B cell (primary cell): Measurements from ENCODE around the gene PTPRN2. TPM values are rescaled to one million over a fixed set of nuclear protein-coding genes. Genes with fewer than 3 reads are reported as not detected.

Experiments
- ATAC-seq: fragments of 200-7000 bp; cut with Tn5 transposase; one replicate; pipeline ENCODE4 v1.10.0; 2021; ENCODE audit warnings: low read depth, mild to moderate bottlenecking, moderate number of reproducible peaks, moderate library complexity
- CTCF ChIA-PET: fragments of 350-600 bp; sonication (Branson Sonifier 250); formaldehyde crosslinking; loops from one replicate; lab custom pipeline; 2021; ENCODE audit warnings: antibody characterized with exemption, inconsistent platforms; lab: Charles Lee
- POLR2A ChIA-PET: fragments of 350-600 bp; sonication (Branson Sonifier 250); formaldehyde crosslinking; loops from one replicate; lab custom pipeline; 2021; ENCODE audit warnings: antibody characterized with exemption; lab: Charles Lee
- DNase-seq: peaks from one replicate; pipeline ENCODE4 v3.0.0; 2013
- H2AFZ ChIP-seq: 2 replicates; pipeline ENCODE4 v1.6.1; 2012; ENCODE audit warnings: mild to moderate bottlenecking, low read depth, low read length; ENCODE audit not compliant: insufficient read depth, poor library complexity, severe bottlenecking
- H3K27ac ChIP-seq, 2 donors: 1 replicate in 1 of 2; 2 replicates in 1 of 2; pipeline ENCODE4 v1.5.1; 2012 to 2013; ENCODE audit warnings: low read length in 2 of 2, mild to moderate bottlenecking in 2 of 2, moderate library complexity in 1 of 2
- H3K27me3 ChIP-seq, 4 experiments: fragments of 200-600 bp in 1 of 4; sonication (generic) in 1 of 4; replicated peaks in 1 of 4; 1 replicate in 2 of 4; 2 replicates in 2 of 4; pipeline versions ENCODE4 v1.6.1 to v1.7.0; 2013 to 2016; ENCODE audit warnings: low read length in 3 of 4, mild to moderate bottlenecking in 2 of 4, mixed read lengths in 1 of 4, moderate library complexity in 1 of 4; ENCODE audit not compliant: insufficient read depth in 4 of 4, control insufficient read depth in 3 of 4; ENCODE audit errors: control extremely low read depth in 1 of 4
- H3K36me3 ChIP-seq, 2 experiments: replicated peaks in 1 of 2; 1 replicate in 1 of 2; 2 replicates in 1 of 2; pipeline versions ENCODE4 v1.6.1 to v1.7.1; 2013; ENCODE audit warnings: low read length in 1 of 2; ENCODE audit not compliant: insufficient read depth in 2 of 2, control insufficient read depth in 1 of 2; ENCODE audit errors: control extremely low read depth in 1 of 2, extremely low read depth in 1 of 2
- H3K4me1 ChIP-seq, 2 donors: fragments of 200-600 bp in 1 of 2; sonication (generic) in 1 of 2; 1 replicate in 1 of 2; 2 replicates in 1 of 2; pipeline versions ENCODE4 v1.5.1 to v1.6.1; 2013 to 2017; ENCODE audit warnings: low read length in 2 of 2; ENCODE audit not compliant: control insufficient read depth in 2 of 2, insufficient read depth in 2 of 2
- H3K4me2 ChIP-seq: replicated peaks from 2 replicates; pipeline ENCODE3; 2012; ENCODE audit warnings: mild to moderate bottlenecking, low read depth, low read length; ENCODE audit not compliant: poor library complexity, severe bottlenecking
- H3K4me3 ChIP-seq, 5 experiments: fragments of 200-600 bp in 1 of 5; sonication (generic) in 1 of 5; 1 replicate in 3 of 5; 2 replicates in 2 of 5; pipeline versions ENCODE4 v1.5.1 to v1.7.0; 2011 to 2016; ENCODE audit warnings: low read length in 4 of 5, mild to moderate bottlenecking in 4 of 5, low read depth in 2 of 5, control low read depth in 1 of 5, moderate library complexity in 1 of 5; ENCODE audit not compliant: insufficient read depth in 1 of 5; ENCODE audit errors: control extremely low read depth in 1 of 5, extremely low read depth in 1 of 5
- H3K79me2 ChIP-seq: fragments of 200-600 bp; sonication (generic); one replicate; pipeline ENCODE4 v1.6.0; 2016; ENCODE audit warnings: low read length; ENCODE audit not compliant: control insufficient read depth, insufficient read depth
- H3K9ac ChIP-seq: fragments of 200-600 bp; sonication (generic); 2 replicates; pipeline ENCODE4 v1.6.1; 2017; ENCODE audit warnings: mild to moderate bottlenecking, low read length, moderate library complexity
- H3K9me3 ChIP-seq, 3 donors: one replicate each; pipeline versions ENCODE4 v1.6.1 to v1.7.1; 2013; ENCODE audit warnings: low read length in 2 of 3; ENCODE audit not compliant: control insufficient read depth in 2 of 3, insufficient read depth in 1 of 3; ENCODE audit errors: control extremely low read depth in 1 of 3
- H4K20me1 ChIP-seq: 2 replicates; pipeline ENCODE4 v1.6.0; 2012; ENCODE audit warnings: mild to moderate bottlenecking, low read length; ENCODE audit not compliant: insufficient read depth, control insufficient read depth, poor library complexity, severe bottlenecking
- H3K27ac Mint-ChIP-seq: one replicate; pipeline ENCODE4 v1.8.0; 2021; ENCODE audit warnings: mixed read lengths
- H3K27me3 Mint-ChIP-seq: one replicate; pipeline ENCODE4 v1.8.0; 2021; ENCODE audit warnings: mixed read lengths
- H3K4me1 Mint-ChIP-seq: one replicate; pipeline ENCODE4 v1.8.0; 2021; ENCODE audit warnings: mixed read lengths
- H3K4me3 Mint-ChIP-seq: one replicate; pipeline ENCODE4 v1.8.0; 2021; ENCODE audit warnings: mixed read lengths
- H3K9me3 Mint-ChIP-seq: one replicate; pipeline ENCODE4 v1.8.0; 2022; ENCODE audit warnings: mixed read lengths; ENCODE audit not compliant: insufficient read depth
- CTCF ChIP-seq: fragments of 200-600 bp; IDR thresholded peaks from one replicate; pipeline ENCODE4 v1.8.0; 2022; ENCODE audit warnings: antibody characterized with exemption, mild to moderate bottlenecking
- EZH2 ChIP-seq: IDR thresholded peaks from 2 replicates; pipeline ENCODE4 v1.6.1; 2012; ENCODE audit warnings: borderline replicate concordance, low read depth, mild to moderate bottlenecking, moderate library complexity, low read length; ENCODE audit not compliant: insufficient read depth, poor library complexity, severe bottlenecking
- WGBS: methylation state at CpG from one replicate; pipeline ENCODE4 v1.1.5; 2013; ENCODE audit warnings: missing lambda C conversion rate; ENCODE audit not compliant: insufficient coverage; 5-methylcytosine and 5-hydroxymethylcytosine counted together
- intact Hi-C: fragments of 100-400 bp; cut with micrococcal nuclease; formaldehyde crosslinking; loops from one replicate; pipeline ENCODE4 v1.10.0; 2022
- polyA plus RNA-seq: library from polyadenylated mRNA; depleted of rRNA; stranded (reverse); fragments of >200 nt; gene quantifications from 2 replicates; pipeline ENCODE4 v1.2.3, GENCODE V29; 2012
- total RNA-seq, 2 donors: library from RNA; stranded (reverse); fragments of 120-200 nt in 1 of 2; gene quantifications; 1 replicate in 1 of 2; 2 replicates in 1 of 2; pipeline versions ENCODE4 v1.2.3 to v1.2.4, GENCODE V29; 2013 to 2022

The PTPRN2 gene
- total and polyA plus RNA-seq, 2 donors (not counting 1 experiment from before 2014, with no cell fraction given), result 2.0 to 5.0 TPM

- WGBS, result 92% methylated on average over 17 of the region's 17 CpGs
- Histone ChIP-seq H3K4me3 (no peak overlapping the region), H3K27me3 (no peaks in the 10 kb centered on the region), H3K9me3 (peaks cover 0 to 21% (median 0%) of the 10 kb centered on the region in 3 donors), H3K36me3 (no peaks in the 10 kb centered on the region), H3K27ac (no peak overlapping the region), H3K79me2 (no peaks in the 10 kb centered on the region), H4K20me1 (no peaks in the 10 kb centered on the region), H2AFZ (no peak overlapping the region), H3K4me1 (no peaks in the 10 kb centered on the region), H3K4me2 (no peak overlapping the region), H3K9ac (no peak overlapping the region)
- H3K4me3 Mint-ChIP-seq, result no peak overlapping the region
- CTCF ChIA-PET, result no interaction called here
- no peaks in the 10 kb centered on the region for H3K9me3 Mint-ChIP-seq
- POLR2A ChIA-PET, result no interaction called here
- DNase-seq (no peak), ATAC-seq (no peak)
- no peak overlapping the region for H3K27ac Mint-ChIP-seq
- no peaks in the 10 kb centered on the region for H3K27me3 Mint-ChIP-seq
- intact Hi-C loops, result no loop called here
- no peaks in the 10 kb centered on the region for H3K4me1 Mint-ChIP-seq
- no peak for TF ChIP-seq EZH2
- no peak for TF ChIP-seq CTCF
These were observed 585.0 kb downstream of the PTPRN2 start for GRCh38 chr7:158002486-158003080.

GRCh38 chr7:158001621-158002320 is 585.9 kb downstream of the PTPRN2 start:
- H3K36me3 ChIP-seq, result no peaks in the 10 kb centered on the region
- DNase-seq (no peak), ATAC-seq (no peak)
- no peaks in the 10 kb centered on the region for H4K20me1 ChIP-seq
- Mint-ChIP-seq H3K4me3 (no peak overlapping the region), H3K27ac (no peak overlapping the region), H3K4me1 (no peaks in the 10 kb centered on the region), H3K27me3 (no peaks in the 10 kb centered on the region), H3K9me3 (no peaks in the 10 kb centered on the region)
- ChIA-PET CTCF (no interaction called here), POLR2A (no interaction called here)
- H3K9ac ChIP-seq, result no peak overlapping the region
- H3K27ac ChIP-seq, result no peak overlapping the region
- TF ChIP-seq EZH2 (no peak), CTCF (no peak)
- H2AFZ ChIP-seq, result no peak overlapping the region
- H3K79me2 ChIP-seq, result no peaks in the 10 kb centered on the region
- H3K4me3 ChIP-seq, result no peak overlapping the region
- 95% methylated on average over 22 of the region's 28 CpGs for WGBS
- intact Hi-C loops, result no loop called here
- peaks cover 0 to 15% (median 0%) of the 10 kb centered on the region in 3 donors for H3K9me3 ChIP-seq
- H3K4me2 ChIP-seq, result no peak overlapping the region
- no peaks in the 10 kb centered on the region for H3K27me3 ChIP-seq
- no peaks in the 10 kb centered on the region for H3K4me1 ChIP-seq
